GM21619 (cell line): ENCODE data around the gene DGLUCY.
"Not testable (repeated sequence)": the region's sequence is repeated elsewhere in the genome, so short reads cannot be mapped to it uniquely, and the experiment has no call there.

ENCODE experiments used
- ATAC-seq: cut with Tn5 transposase; IDR thresholded peaks from one replicate; pipeline ENCODE4 v1.9.1; 2021; ENCODE audit not compliant: unreplicated experiment

The DGLUCY gene

GRCh38 chr14:91202234-91202974, 88.5 kb downstream of the DGLUCY start:
- ATAC-seq: no peak

DNA sequence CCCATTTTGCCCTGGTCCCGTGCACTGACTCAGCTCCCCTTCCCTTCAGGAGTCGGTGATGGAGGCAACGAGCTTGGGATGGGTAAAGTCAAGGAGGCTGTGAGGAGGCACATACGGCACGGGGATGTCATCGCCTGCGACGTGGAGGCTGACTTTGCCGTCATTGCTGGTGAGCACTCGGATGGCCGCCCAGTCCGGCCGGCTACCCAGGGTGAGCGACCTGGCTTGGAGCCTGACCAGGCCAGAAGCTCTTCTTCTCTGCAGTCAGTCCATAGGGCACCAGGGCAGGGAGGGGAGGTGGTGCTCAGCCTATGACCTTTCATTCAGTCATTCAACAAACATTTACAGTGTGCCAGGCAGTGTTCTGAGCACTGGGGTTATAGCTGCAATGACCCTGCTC, 90.8 kb downstream of the DGLUCY start:
- no peak for ATAC-seq

- no peak for ATAC-seq
These were observed 91.6 kb downstream of the DGLUCY start for GRCh38 chr14:91205459-91205858.

DNA sequence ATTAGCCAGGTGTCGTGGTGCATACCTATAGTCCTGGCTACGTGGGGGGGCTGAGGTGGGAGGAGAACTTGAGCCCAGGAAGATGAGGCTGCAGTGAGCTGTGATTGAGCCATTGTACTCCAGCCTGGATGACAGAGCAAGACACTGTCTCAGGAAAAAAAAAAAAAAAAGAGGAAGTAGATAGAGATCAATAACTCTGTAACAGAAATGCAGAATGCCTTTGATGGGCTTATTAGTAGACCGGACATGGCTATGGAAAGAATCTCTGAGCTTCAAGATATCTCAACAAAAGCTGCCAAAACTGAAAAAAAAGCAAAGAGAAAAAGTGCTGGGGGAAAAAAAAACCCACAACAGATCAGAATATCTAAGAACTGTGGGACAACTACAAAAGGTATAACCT, 93.1 kb downstream of the DGLUCY start:
- no peak for ATAC-seq

GRCh38 chr14:91211017-91211416, 97.1 kb downstream of the DGLUCY start:
- no peak for ATAC-seq

- no peak for ATAC-seq
These were observed 100.4 kb downstream of the DGLUCY start for GRCh38 chr14:91214306-91214705.

- ATAC-seq: no peak
These were observed 101.5 kb downstream of the DGLUCY start for GRCh38 chr14:91215381-91215780.

GRCh38 chr14:91216731-91217226, 102.9 kb downstream of the DGLUCY start:
- ATAC-seq: no peak

DNA sequence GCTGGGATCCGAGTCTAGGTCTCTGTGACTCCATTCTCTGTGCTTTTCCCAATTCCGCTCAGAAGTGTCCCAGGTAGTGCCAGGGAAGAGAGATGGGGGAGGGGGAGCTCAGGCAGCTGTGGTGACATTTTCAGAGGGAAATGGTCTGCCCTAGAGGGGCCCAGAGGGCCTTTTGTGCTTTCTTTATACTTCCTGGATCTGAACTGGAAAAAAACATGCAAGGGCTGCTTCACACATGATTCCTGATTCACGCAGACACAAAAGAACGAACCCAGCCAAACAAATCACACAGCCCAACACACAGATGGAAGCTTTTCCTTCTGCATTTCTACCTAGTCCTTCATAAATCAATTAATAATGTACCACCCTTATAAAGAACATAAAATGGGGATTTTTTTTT, 104.1 kb downstream of the DGLUCY start:
- no peak for ATAC-seq

DNA sequence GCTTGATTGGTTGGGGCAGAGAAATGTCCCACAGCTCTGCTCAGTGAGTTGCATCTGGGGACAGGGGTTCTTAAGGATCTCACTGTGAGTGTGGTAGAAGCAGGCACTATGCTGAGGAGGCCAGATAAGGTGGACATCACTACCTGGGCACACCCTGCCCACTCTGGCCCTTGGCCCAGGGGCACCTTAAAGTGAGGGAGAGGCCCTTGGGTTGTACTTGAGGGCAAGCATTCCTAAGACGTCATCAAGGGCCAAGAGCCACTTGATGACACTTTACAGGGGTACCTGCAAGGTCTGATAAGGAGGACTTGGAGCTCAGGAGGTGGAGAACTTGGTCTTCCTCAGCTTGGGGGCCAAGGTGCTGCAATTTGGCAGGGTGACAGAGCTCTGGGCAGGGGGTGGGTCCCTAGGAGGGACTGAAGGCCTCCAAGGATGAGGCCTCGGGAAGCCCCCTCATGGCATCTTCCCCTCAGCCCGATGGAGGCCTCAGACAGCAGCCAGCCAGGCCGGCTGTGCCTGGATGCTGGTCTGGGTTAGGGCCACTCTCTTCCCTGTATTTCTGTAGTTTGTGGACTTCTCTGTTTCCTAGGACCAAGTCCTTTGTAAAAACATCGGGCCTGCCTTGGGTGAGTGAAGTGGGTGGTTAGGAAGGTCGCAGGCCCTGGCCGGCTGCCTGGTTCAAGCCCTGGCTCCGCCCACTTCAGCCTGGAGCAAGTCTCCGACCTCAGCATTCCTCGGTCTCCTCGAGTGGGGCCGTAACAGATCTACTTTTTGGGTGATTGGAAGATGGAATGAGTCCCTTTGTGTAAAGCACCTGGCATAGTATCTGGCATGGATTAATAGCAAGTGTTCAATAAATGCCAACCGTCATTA, 105.9 kb downstream of the DGLUCY start:
- ATAC-seq: no peak

DNA sequence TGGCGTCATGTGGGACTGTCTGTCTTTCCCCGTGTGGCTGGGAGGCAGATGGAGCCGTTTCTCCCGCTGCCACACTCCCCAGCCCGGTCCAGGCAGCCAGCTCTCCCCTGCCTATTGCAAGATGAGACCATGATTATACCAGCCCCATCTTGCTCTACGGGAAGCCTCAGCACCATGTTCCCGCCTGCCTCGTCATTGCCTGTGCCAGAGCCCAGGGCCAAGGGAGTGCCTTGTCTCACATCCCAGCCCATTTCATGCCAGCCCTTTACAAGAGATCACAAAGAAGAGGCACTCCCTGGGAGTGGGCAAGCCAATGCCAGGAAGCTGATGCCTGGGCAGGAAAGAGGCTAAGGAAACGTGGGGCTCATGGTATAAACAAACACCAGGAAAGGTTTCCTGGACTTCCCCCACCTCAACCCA, 106.7 kb downstream of the DGLUCY start:
- ATAC-seq: no peak

- no peak for ATAC-seq
These were observed 107.4 kb downstream of the DGLUCY start for GRCh38 chr14:91221270-91221669.

DNA sequence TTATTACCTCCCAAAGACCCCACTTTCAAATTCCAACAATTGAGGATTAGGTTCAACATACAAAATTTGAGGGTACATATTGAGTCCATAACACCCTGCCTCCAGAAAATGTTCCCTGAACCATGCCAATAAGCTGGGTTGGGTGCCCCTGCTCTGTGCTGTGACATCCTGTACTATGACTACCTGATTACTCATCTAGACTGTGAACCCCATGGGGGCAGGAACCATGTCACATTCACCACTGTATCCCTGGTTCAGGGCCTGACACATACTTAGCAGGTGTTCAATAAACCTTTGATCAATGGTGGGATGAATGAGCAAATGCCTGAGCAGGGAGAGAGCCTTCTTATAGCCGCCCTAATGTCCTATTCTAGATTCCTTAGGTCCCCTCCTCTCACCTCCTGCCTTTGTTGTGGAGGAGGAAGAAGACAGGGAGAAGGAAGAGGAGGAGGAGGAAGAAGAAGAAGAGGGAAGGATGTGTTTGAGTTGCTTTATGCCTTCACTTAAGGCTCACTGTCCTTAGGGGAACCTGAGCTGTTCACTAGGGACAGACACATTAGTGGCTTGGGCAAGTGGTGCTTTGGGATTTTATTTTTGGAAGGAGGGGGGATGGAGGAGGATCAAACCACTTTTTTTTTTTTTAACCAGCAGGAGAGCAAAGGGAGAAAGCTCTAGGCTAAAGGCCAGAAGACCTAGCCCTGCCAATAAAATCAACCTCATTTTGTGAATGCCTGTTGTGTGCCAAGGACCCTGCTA, 109.3 kb downstream of the DGLUCY start:
- no peak for ATAC-seq

DNA sequence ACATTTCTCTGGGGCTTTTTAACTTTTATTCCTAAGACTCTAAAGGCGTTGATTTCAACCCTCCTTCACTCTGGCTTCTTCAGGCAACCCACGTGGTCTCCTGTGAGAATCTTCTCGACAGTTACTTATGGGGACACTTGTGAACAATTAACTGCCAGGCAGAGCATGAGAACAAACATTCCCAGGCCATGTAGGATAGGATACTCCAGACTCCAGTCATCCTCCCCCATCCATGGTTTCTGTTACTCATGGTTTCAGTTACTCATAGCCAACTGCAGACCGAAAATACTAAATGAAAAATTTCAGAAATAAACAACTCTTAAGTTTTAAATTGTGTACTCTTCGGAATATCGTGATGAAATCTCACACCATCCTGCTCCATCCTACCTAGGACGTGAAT, 111.2 kb downstream of the DGLUCY start:
- ATAC-seq: no peak

GRCh38 chr14:91226360-91226759, 112.5 kb downstream of the DGLUCY start:
- ATAC-seq: not testable (repeated sequence)

DNA sequence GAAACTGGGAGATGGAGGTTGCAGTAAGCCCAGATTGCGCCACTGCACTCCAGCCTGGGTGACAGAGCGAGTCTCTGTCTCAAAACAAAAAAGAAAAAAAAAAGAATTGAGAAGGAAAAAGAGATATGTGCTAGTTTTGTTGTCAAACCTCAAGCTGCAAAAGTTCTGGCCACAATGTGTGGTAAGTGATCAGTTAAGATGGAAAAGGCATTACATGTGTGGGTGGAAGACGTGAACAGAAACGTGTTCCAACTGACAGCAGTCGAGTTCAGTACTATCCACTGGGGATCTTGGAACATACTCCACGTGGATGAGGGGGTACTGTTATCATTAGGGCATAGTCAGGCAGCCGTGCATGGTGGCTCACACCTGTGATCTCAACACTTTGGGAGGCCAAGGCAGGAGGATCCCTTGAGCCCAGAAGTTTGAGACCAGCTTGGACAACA, 113.3 kb downstream of the DGLUCY start:
- ATAC-seq: no peak

DNA sequence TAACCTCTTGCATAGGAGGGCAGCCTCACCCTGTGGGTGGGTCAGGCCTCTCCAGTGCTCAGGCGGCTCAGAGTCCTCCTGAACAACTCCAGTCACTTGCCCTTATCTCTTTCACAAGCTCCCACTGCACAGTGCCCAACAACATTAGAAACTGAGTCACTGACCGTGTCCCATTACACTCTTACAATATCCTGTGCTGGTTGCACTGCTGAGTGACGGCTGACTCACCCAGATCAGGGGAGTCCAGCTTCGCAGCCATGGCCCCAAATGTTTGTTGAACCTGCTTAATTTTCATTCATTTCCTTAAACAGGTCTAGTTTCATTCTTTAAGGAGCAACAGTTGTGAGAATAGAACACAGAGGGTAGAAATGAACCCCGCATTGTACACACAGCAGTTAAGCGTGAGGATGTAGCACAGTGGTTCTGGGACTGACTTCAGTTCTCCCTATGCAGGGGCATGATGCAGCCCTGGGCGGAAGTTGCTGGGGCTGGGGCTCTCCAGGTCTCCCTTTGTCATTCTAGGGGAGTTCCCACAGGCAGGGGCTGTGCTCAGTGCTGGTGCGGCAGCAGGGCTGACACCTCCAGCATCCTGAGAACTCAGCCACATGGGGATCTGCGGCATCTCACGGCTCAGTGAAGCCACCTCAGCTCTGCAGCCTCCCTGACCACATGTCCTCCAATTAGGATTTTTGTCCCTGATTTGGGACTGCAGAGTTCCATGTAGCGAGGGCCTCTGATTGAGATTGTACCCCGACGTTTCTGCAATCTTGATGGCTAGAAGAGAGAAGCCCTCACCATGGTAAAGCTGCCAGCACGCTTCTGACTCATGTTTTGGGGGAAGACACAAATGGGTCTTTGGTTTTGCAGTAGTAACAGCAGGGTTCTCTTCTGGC, 114.5 kb downstream of the DGLUCY start:
- peak; percentile 82 for ATAC-seq

GRCh38 chr14:91229005-91229382, 115.1 kb downstream of the DGLUCY start:
- no peak for ATAC-seq

GRCh38 chr14:91229743-91230200, 115.9 kb downstream of the DGLUCY start:
- ATAC-seq: peak; percentile 67

- no peak for ATAC-seq
These were observed 116.6 kb downstream of the DGLUCY start for GRCh38 chr14:91230397-91231035.
